Smooth muscle cell (in vitro differentiated cells): Measurements from ENCODE around the gene EIF3I. TPM values are rescaled to one million over a fixed set of nuclear protein-coding genes. Genes with fewer than 3 reads are reported as not detected.

Experiments
- DNase-seq: peaks from one replicate; lab custom pipeline; 2025; ENCODE audit not compliant: unreplicated experiment; lab: John Stamatoyannopoulos, UW
- H2AFZ ChIP-seq: fragments of 200-600 bp; sonication (generic); 2 replicates; pipeline ENCODE4 v1.6.0; 2016; ENCODE audit warnings: antibody characterized with exemption, low read depth, mild to moderate bottlenecking
- H3F3A ChIP-seq: fragments of 200-600 bp; sonication (generic); 2 replicates; pipeline ENCODE4 v1.6.0; 2017; ENCODE audit warnings: antibody characterized with exemption, low read depth
- H3K27ac ChIP-seq: fragments of 200-600 bp; sonication (generic); 2 replicates; pipeline ENCODE4 v1.5.1; 2016; ENCODE audit warnings: low read depth, mild to moderate bottlenecking
- H3K27me3 ChIP-seq: fragments of 200-600 bp; sonication (generic); 2 replicates; pipeline ENCODE4 v1.6.1; 2016; ENCODE audit warnings: low read depth, mild to moderate bottlenecking
- H3K36me3 ChIP-seq: fragments of 200-600 bp; sonication (generic); 2 replicates; pipeline ENCODE4 v1.5.1; 2016; ENCODE audit warnings: low read depth
- H3K4me1 ChIP-seq: fragments of 200-600 bp; sonication (generic); 2 replicates; pipeline ENCODE4 v1.5.1; 2016; ENCODE audit warnings: low read depth
- H3K4me2 ChIP-seq: fragments of 200-600 bp; sonication (generic); 2 replicates; pipeline ENCODE4 v1.6.0; 2016; ENCODE audit warnings: mild to moderate bottlenecking
- H3K4me3 ChIP-seq: fragments of 200-600 bp; sonication (generic); 2 replicates; pipeline ENCODE4 v1.5.1; 2016; ENCODE audit warnings: mild to moderate bottlenecking
- H3K79me2 ChIP-seq: fragments of 200-600 bp; sonication (generic); 2 replicates; pipeline ENCODE4 v1.6.0; 2016; ENCODE audit warnings: low read depth, mild to moderate bottlenecking
- H3K9ac ChIP-seq: fragments of 200-600 bp; sonication (generic); 2 replicates; pipeline ENCODE4 v1.6.0; 2016; ENCODE audit warnings: low read depth
- H3K9me3 ChIP-seq: fragments of 200-600 bp; sonication (generic); replicated peaks from 2 replicates; pipeline ENCODE4 v1.5.1; 2016; ENCODE audit warnings: low read depth
- H4K20me1 ChIP-seq: fragments of 200-600 bp; sonication (generic); 2 replicates; pipeline ENCODE4 v1.6.0; 2016; ENCODE audit warnings: low read depth
- WGBS: methylation state at CpG from one replicate; pipeline ENCODE4 v1.1.7; 2016; ENCODE audit warnings: low lambda C conversion rate; 5-methylcytosine and 5-hydroxymethylcytosine counted together
- polyA plus RNA-seq: library from polyadenylated mRNA; unstranded; fragments of >200 nt; fragmentation: Nextera tagmentation; extraction: Ambion mirVana; gene quantifications from 2 replicates; pipeline ENCODE4 v1.2.1, GENCODE V29; 2016
- total RNA-seq: library from RNA; depleted of rRNA; stranded (reverse); fragments of >200 nt; gene quantifications from 2 replicates; pipeline ENCODE4 v1.2.3, GENCODE V29; 2014
- TF ChIP-seq, protein P1 (sequence below): fragments of 200-600 bp; sonication (generic); IDR thresholded peaks from 2 replicates; pipeline ENCODE4 v1.5.1; 2017; ENCODE audit warnings: borderline replicate concordance, mild to moderate bottlenecking, antibody characterized with exemption; ENCODE audit not compliant: insufficient read depth, poor library complexity, severe bottlenecking

The EIF3I gene
- total and polyA plus RNA-seq, 2 experiments from 2014 or later = 240 to 250 TPM

DNA sequence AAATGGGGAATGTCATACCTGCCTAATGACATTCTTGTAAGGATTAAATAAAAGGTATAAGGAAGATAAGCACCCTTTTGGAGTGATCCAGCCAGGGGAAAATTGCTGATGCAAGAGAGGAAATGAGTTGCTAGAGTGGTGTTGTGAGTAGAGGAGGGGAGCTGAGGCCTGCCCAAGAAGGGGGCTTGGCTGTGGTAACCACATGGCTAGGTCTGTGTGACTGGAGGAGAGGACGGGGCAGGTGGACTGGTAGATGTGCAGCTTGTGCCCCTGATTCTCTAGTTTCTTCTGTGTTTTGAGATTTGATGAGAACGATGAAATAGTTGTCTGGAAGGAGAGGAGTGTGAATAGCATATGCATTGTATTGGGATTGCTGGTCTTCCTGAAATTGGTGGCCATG lies 36.1 kb upstream of the EIF3I start:
- Histone ChIP-seq H3K36me3 (peaks cover 5% of the 10 kb centered on the region), H4K20me1 (peaks cover 90% of the 10 kb centered on the region), H3K4me2 (no peak overlapping the region), H3K27me3 (no peaks in the 10 kb centered on the region), H3K27ac (no peak overlapping the region), H3K79me2 (peaks cover 69% of the 10 kb centered on the region), H3K9me3 (no peaks in the 10 kb centered on the region), H3F3A (no peaks in the 10 kb centered on the region), H3K4me1 (peaks cover 8% of the 10 kb centered on the region), H3K4me3 (no peak overlapping the region), H2AFZ (no peak overlapping the region), H3K9ac (no peak overlapping the region)
- no peak for DNase-seq
- TF ChIP-seq, protein P1, sequence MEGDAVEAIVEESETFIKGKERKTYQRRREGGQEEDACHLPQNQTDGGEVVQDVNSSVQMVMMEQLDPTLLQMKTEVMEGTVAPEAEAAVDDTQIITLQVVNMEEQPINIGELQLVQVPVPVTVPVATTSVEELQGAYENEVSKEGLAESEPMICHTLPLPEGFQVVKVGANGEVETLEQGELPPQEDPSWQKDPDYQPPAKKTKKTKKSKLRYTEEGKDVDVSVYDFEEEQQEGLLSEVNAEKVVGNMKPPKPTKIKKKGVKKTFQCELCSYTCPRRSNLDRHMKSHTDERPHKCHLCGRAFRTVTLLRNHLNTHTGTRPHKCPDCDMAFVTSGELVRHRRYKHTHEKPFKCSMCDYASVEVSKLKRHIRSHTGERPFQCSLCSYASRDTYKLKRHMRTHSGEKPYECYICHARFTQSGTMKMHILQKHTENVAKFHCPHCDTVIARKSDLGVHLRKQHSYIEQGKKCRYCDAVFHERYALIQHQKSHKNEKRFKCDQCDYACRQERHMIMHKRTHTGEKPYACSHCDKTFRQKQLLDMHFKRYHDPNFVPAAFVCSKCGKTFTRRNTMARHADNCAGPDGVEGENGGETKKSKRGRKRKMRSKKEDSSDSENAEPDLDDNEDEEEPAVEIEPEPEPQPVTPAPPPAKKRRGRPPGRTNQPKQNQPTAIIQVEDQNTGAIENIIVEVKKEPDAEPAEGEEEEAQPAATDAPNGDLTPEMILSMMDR = no peak
- WGBS = 89% methylated on average over 2 of the region's 2 CpGs

DNA sequence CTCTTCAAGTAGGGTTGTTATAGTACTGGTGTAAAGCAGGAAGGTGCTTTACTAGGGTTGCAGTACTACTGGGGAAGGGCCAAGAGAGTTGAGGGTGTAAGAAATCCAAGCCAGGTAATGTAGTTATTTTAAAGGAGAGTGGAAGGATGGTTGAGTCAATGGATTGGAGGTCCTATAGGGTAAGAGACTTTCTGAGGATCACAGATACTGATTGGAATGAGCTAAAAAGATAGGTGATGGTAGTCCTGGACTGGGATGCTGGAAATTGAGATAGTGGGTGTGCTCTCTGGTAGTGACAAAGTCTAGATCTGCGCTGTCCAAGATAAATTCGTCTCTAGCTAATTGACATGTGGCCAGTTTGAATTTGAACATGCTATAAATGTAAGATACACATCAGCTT lies 35.7 kb upstream of the EIF3I start:
- WGBS = 96% methylated on average over 2 of the region's 2 CpGs
- H3K36me3 ChIP-seq = peaks cover 5% of the 10 kb centered on the region
- H3K4me2 ChIP-seq = no peak overlapping the region

DNA sequence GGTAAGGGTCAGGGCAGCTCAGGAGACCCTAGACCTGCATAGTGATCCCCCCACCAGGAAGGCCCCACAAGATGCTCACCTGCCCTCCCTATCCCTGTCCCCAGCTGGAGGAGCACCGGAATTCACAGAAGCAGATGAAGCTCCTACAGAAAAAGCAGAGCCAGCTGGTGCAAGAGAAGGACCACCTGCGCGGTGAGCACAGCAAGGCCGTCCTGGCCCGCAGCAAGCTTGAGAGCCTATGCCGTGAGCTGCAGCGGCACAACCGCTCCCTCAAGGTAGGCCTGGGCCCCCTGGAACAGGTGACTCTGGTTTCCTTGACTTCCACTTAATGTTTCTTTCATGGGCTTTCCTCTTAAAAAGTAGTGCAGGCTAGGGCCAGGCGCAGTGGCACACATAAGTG lies 34.4 kb upstream of the EIF3I start:
- Histone ChIP-seq H3K36me3 (peaks cover 5% of the 10 kb centered on the region), H3K79me2 (peaks cover 51% of the 10 kb centered on the region), H3K9me3 (no peaks in the 10 kb centered on the region), H3K27ac (no peak overlapping the region), H3K9ac (no peak overlapping the region), H3K4me2 (no peak overlapping the region), H3K4me3 (no peak overlapping the region), H3K27me3 (no peaks in the 10 kb centered on the region), H4K20me1 (peaks cover 87% of the 10 kb centered on the region), H3K4me1 (no peaks in the 10 kb centered on the region), H3F3A (no peaks in the 10 kb centered on the region), H2AFZ (no peak overlapping the region)
- TF ChIP-seq, protein P1 = no peak
- WGBS = 96% methylated on average over 9 of the region's 9 CpGs
- no peak for DNase-seq

More for the DNA sequence above, 35.7 kb upstream of the EIF3I start:
- Histone ChIP-seq H2AFZ (no peak overlapping the region), H3K27me3 (no peaks in the 10 kb centered on the region), H3K9ac (no peak overlapping the region), H3K27ac (no peak overlapping the region), H3K9me3 (no peaks in the 10 kb centered on the region), H3K79me2 (peaks cover 64% of the 10 kb centered on the region), H4K20me1 (peaks cover 90% of the 10 kb centered on the region), H3F3A (no peaks in the 10 kb centered on the region), H3K4me1 (peaks cover 4% of the 10 kb centered on the region), H3K4me3 (no peak overlapping the region)
- no peak for DNase-seq
- TF ChIP-seq, protein P1 = no peak

DNA sequence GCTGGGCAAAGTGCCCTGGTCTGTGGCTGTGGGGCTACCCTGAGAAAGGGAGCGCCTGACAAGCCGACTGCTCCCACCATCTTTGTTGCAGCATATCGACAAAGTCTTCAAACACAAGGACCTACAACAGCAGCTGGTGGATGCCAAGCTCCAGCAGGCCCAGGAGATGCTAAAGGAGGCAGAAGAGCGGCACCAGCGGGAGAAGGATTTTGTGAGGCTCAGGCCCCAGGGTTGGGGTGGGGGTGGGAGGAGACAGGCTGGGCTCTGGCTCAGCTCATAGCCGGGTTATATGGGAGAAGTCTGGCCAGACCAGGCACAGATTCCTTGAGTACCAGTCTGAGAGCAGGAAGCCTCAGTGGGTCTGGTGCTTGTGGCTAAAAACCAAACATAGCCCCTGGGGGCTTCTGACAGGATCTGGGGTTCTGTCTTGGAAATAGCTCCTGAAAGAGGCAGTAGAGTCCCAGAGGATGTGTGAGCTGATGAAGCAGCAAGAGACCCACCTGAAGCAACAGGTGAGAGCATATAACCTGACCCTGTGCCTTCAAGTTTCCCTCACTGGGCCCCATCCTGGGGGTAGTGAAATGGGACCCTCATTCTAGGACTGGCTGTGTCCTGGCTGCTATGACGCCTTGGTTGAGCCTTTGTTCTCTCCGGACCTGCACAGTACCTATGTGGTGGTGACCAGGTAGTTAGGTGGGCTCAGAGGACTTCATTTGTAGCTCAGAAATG lies 29.8 kb upstream of the EIF3I start:
- no peak overlapping the region for H2AFZ ChIP-seq
- no peak overlapping the region for H3K4me2 ChIP-seq
- whole genome bisulfite sequencing = 97% methylated on average over 8 of the region's 8 CpGs
- H3K9me3 ChIP-seq = no peaks in the 10 kb centered on the region
- H3K27me3 ChIP-seq = no peaks in the 10 kb centered on the region
- peaks cover 8% of the 10 kb centered on the region for H3K79me2 ChIP-seq
- peaks cover 20% of the 10 kb centered on the region for H3F3A ChIP-seq
- TF ChIP-seq, protein P1 = no peak
- H4K20me1 ChIP-seq = peaks cover 53% of the 10 kb centered on the region
- H3K36me3 ChIP-seq = peaks cover 9% of the 10 kb centered on the region
- no peak overlapping the region for H3K9ac ChIP-seq
- no peak overlapping the region for H3K4me3 ChIP-seq
- no peaks in the 10 kb centered on the region for H3K4me1 ChIP-seq
- DNase-seq = no peak
- no peak overlapping the region for H3K27ac ChIP-seq
